SK-N-SH (cell line): ENCODE measurements around the gene RPL22. TPM values are rescaled to one million over a fixed set of nuclear protein-coding genes. Genes with fewer than 3 reads are reported as not detected.

ENCODE experiments used
- CTCF ChIA-PET: fragments of 300-600, 350-600 bp; formaldehyde crosslinking; extraction: SDS; loops from one replicate; lab custom pipeline; 2021; lab: Yijun Ruan, JAX
- POLR2A ChIA-PET: fragments of 350-600 bp; sonication (Branson Sonifier 250); formaldehyde crosslinking; extraction: SDS; loops from one replicate; lab custom pipeline; 2020; ENCODE audit warnings: antibody characterized with exemption, inconsistent platforms; lab: Yijun Ruan, JAX
- DNase-seq: peaks from one replicate; pipeline ENCODE4 v3.0.0; 2012
- H2AFZ ChIP-seq: fragments of 200-600 bp; sonication (generic); 2 replicates; pipeline ENCODE4 v1.8.1; 2016; ENCODE audit warnings: antibody characterized with exemption, mild to moderate bottlenecking, low read depth
- H3F3A ChIP-seq: fragments of 200-600 bp; sonication (generic); replicated peaks from 2 replicates; pipeline ENCODE3; 2016; ENCODE audit warnings: antibody characterized with exemption, mild to moderate bottlenecking; ENCODE audit not compliant: insufficient read depth
- H3K27ac ChIP-seq, 2 experiments: fragments of 200-500 bp in 1 of 2; fragments of 200-600 bp in 1 of 2; sonication (Bioruptor generic) in 1 of 2; sonication (generic), shearing (Covaris generic) in 1 of 2; 2 replicates each; pipeline versions ENCODE4 v1.5.1 to v1.6.1; 2014 to 2016; ENCODE audit warnings: low read depth in 2 of 2, inconsistent platforms in 1 of 2, low read length in 1 of 2, mild to moderate bottlenecking in 1 of 2, mixed read lengths in 1 of 2
- H3K27me3 ChIP-seq: fragments of 200-600 bp; sonication (generic), shearing (Covaris generic); 2 replicates; pipeline ENCODE4 v1.6.1; 2016; ENCODE audit warnings: mixed run types; ENCODE audit not compliant: insufficient read depth
- H3K36me3 ChIP-seq, 2 experiments: fragments of 200-500 bp in 1 of 2; fragments of 200-600 bp in 1 of 2; sonication (Bioruptor generic) in 1 of 2; sonication (generic) in 1 of 2; replicated peaks in 1 of 2; 2 replicates each; pipeline versions ENCODE3 to v1.5.1; 2014 to 2016; ENCODE audit warnings: low read length in 1 of 2, mild to moderate bottlenecking in 1 of 2; ENCODE audit not compliant: insufficient read depth in 2 of 2, control insufficient read depth in 1 of 2
- H3K4me1 ChIP-seq, 2 experiments: fragments of 200-500 bp in 1 of 2; fragments of 200-600 bp in 1 of 2; sonication (Bioruptor generic) in 1 of 2; sonication (generic), shearing (Covaris generic) in 1 of 2; 2 replicates each; pipeline versions ENCODE4 v1.5.1 to v1.6.1; 2014 to 2016; ENCODE audit warnings: low read depth in 1 of 2, low read length in 1 of 2, mixed run types in 1 of 2; ENCODE audit not compliant: insufficient read depth in 2 of 2, control insufficient read depth in 1 of 2
- H3K4me2 ChIP-seq: fragments of 200-600 bp; sonication (generic), shearing (Covaris generic); 2 replicates; pipeline ENCODE4 v1.6.1; 2017; ENCODE audit warnings: mixed run types
- H3K4me3 ChIP-seq, 2 experiments: fragments of 200-500 bp in 1 of 2; fragments of 200-600 bp in 1 of 2; sonication (Bioruptor generic) in 1 of 2; sonication (generic), shearing (Covaris generic) in 1 of 2; 2 replicates each; pipeline versions ENCODE4 v1.5.1 to v1.8.1; 2014 to 2016; ENCODE audit warnings: low read depth in 2 of 2, inconsistent platforms in 1 of 2, low read length in 1 of 2, mild to moderate bottlenecking in 1 of 2, mixed read lengths in 1 of 2, moderate library complexity in 1 of 2
- H3K79me2 ChIP-seq: fragments of 200-600 bp; sonication (generic); 2 replicates; pipeline ENCODE4 v1.8.1; 2017; ENCODE audit warnings: mild to moderate bottlenecking; ENCODE audit not compliant: insufficient read depth
- H3K9ac ChIP-seq: fragments of 200-600 bp; sonication (generic); 2 replicates; pipeline ENCODE4 v1.6.1; 2017; ENCODE audit warnings: mixed run types
- H3K9me2 ChIP-seq: fragments of 200-600 bp; sonication (generic); 2 replicates; pipeline ENCODE4 v1.6.1; 2017; ENCODE audit warnings: mixed run types
- H3K9me3 ChIP-seq: fragments of 200-600 bp; sonication (generic); 2 replicates; pipeline ENCODE4 v1.6.1; 2017; ENCODE audit warnings: mixed run types, mild to moderate bottlenecking, moderate library complexity
- H4K20me1 ChIP-seq: fragments of 200-600 bp; sonication (generic); 2 replicates; pipeline ENCODE4 v1.6.1; 2017; ENCODE audit warnings: mild to moderate bottlenecking, mixed run types; ENCODE audit not compliant: insufficient read depth
- EZH2phosphoT487 ChIP-seq: fragments of 200-600 bp; sonication (generic); IDR thresholded peaks from 2 replicates; pipeline ENCODE4 v1.6.1; 2017; ENCODE audit warnings: low read depth, mixed run types, mild to moderate bottlenecking, antibody characterized with exemption, moderate library complexity, borderline replicate concordance
- FOSL2 ChIP-seq: IDR thresholded peaks from 2 replicates; pipeline ENCODE4 v1.4.0; 2012; ENCODE audit warnings: low read depth, mild to moderate bottlenecking, moderate library complexity, borderline replicate concordance
- FOXJ3 ChIP-seq: sonication (generic); formaldehyde crosslinking; IDR thresholded peaks from 2 replicates; pipeline ENCODE4 v1.5.1; 2020; ENCODE audit warnings: mild to moderate bottlenecking, missing genetic modification reagents
- JUND ChIP-seq: IDR thresholded peaks from 2 replicates; pipeline ENCODE4 v1.4.0; 2012
- MEF2A ChIP-seq: IDR thresholded peaks from 2 replicates; pipeline ENCODE4 v1.4.0; 2012; ENCODE audit warnings: low read depth, borderline replicate concordance
- RAD21 ChIP-seq: IDR thresholded peaks from 2 replicates; pipeline ENCODE4 v1.6.1; 2012; ENCODE audit warnings: mild to moderate bottlenecking, low read length
- RXRA ChIP-seq: IDR thresholded peaks from 2 replicates; pipeline ENCODE4 v1.4.0; 2012; ENCODE audit warnings: low read depth, mild to moderate bottlenecking, borderline replicate concordance
- SIN3A ChIP-seq: IDR thresholded peaks from 2 replicates; pipeline ENCODE4 v1.6.1; 2012; ENCODE audit warnings: low read depth, mild to moderate bottlenecking, low read length, moderate library complexity, borderline replicate concordance
- SMC3 ChIP-seq: IDR thresholded peaks from 2 replicates; pipeline ENCODE4 v1.6.1; 2012; ENCODE audit warnings: low read depth, low read length, improper control_type of control experiment
- TCF12 ChIP-seq: IDR thresholded peaks from 2 replicates; pipeline ENCODE4 v1.4.0; 2012
- TEAD4 ChIP-seq: IDR thresholded peaks from 2 replicates; pipeline ENCODE4 v1.4.0; 2012; ENCODE audit warnings: mild to moderate bottlenecking, borderline replicate concordance; ENCODE audit not compliant: insufficient read depth
- WGBS: methylation state at CpG from one replicate; pipeline ENCODE4 v1.1.6; 2017; ENCODE audit warnings: low lambda C conversion rate; 5-methylcytosine and 5-hydroxymethylcytosine counted together
- polyA plus RNA-seq, 3 experiments: library from polyadenylated mRNA; depleted of rRNA; stranded (reverse); fragments of >200 nt; gene quantifications; 2 replicates each; pipeline ENCODE4 v1.2.3, GENCODE V29; 2012
- TF ChIP-seq, protein P1 (sequence below): IDR thresholded peaks from 2 replicates; pipeline ENCODE4 v1.4.0; 2012; ENCODE audit warnings: low read depth, borderline replicate concordance

Gene RPL22
- polyA plus RNA-seq, 1 of the 3 experiments (the other 2 are of a cell fraction) = 140 TPM

DNA sequence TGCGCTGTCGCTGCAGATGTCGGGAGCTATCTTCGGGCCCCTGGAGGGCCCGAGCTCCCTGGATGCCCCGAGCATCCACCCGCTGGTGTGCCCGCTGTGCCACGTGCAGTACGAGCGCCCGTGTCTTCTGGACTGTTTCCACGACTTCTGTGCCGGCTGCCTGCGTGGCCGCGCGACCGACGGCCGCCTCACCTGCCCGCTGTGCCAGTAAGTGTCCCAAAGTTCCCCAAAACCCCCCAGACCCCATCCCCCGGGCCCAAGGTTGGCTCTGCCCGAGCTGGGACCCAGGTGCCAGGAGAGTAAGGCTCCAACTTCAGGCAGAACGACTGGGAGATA is 7.1 kb upstream of the RPL22 start:
- Histone ChIP-seq H3K9ac (no peak overlapping the region), H3K27ac (no peak overlapping the region), H4K20me1 (no peaks in the 10 kb centered on the region), H3K4me1 (peaks cover 0 to 18% of the 10 kb centered on the region in 2 experiments; a peak in 1 of 4 replicates), H3K79me2 (no peaks in the 10 kb centered on the region), H3K36me3 (no peaks in the 10 kb centered on the region), H3K27me3 (no peaks in the 10 kb centered on the region), H2AFZ (no peak overlapping the region), H3K9me2 (no peaks in the 10 kb centered on the region), H3K4me2 (no peak overlapping the region), H3F3A (no peaks in the 10 kb centered on the region), H3K4me3 (no peak overlapping the region), H3K9me3 (no peaks in the 10 kb centered on the region)
- ChIA-PET POLR2A (interaction anchor here (0.7 kb wide), 1 partner anchor 362 kb away, joined by 3 read pairs; no protein-coding TSS in a partner anchor), CTCF (interaction anchor here (0.6 to 5.1 kb wide), 9 partner anchors 7 to 231 kb away, joined by 3 to 43 read pairs (median 3); partner anchors contain the start of gene RPL22)
- TF ChIP-seq TCF12 (no peak), SIN3A (no peak), MEF2A (no peak), FOXJ3 (CRISPR knock-in tag) (no peak), TEAD4 (no peak), JUND (no peak)
- 75% methylated on average over 17 of the region's 25 CpGs for WGBS
- no peak for DNase-seq

DNA sequence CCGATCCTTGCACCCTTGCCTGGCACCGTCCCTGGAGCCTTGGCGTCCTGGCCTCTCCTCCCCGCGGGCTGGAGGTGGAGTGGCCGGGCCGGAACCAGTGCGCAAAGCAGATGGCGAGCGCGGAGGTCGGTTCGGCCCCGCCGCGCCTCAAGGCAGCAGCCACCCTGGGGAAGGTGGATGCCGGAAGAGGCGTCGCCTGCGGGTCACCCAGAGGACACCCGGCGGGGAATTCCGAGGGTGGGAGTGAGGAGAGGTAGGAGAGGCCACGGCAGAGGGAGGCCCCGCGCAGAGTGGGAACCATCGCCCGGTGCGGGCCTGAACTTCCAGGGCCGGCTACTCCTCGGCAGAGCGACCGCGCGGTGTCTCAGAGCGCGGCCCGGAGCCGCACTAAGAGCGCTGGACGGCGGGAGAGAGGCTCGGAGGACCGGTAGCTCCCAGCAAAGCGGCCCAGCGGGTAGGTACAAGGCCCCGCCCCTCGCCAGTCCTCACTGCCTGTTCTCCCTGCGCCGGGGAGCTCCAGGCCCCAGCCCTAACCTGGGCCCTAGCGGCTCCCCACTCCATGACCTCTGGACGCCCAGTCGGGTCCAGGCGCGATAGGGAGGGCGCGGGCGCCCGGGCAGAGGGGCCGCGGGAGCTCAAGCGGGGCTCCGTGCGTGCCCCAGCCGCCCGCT is 6.6 kb upstream of the RPL22 start, which contains the start of gene RNF207:
Gene RNF207, plus strand, starts transcription at position 271 of the 671 bp plus-strand sequence. CDS start 417 bp downstream, outside the sequence.
- no peaks in the 10 kb centered on the region for H3K79me2 ChIP-seq
- DNase-seq = no peak
- POLR2A ChIA-PET = interaction anchor here (0.7 kb wide), 1 partner anchor 363 kb away, joined by 3 read pairs; no protein-coding TSS in a partner anchor
- H3K4me2 ChIP-seq = no peak within 1 kb of the TSS
- no peak within 1 kb of the TSS for H3K27ac ChIP-seq
- CTCF ChIA-PET = interaction anchor here (0.6 to 5.1 kb wide), 7 partner anchors 7 to 232 kb away, joined by 3 to 43 read pairs (median 5); partner anchors contain the start of gene RPL22
- no peaks in the 10 kb centered on the region for H3K27me3 ChIP-seq
- H3K36me3 ChIP-seq = no peaks in the 10 kb centered on the region
- no peak within 1 kb of the TSS for H2AFZ ChIP-seq
- H3K9me3 ChIP-seq = no peaks in the 10 kb centered on the region
- H3K4me1 ChIP-seq = peaks cover 0 to 18% of the 10 kb centered on the region in 2 experiments; a peak in 1 of 4 replicates
- H3K9me2 ChIP-seq = no peaks in the 10 kb centered on the region
- TF ChIP-seq SMC3 = no peak
- TF ChIP-seq, protein P1, sequence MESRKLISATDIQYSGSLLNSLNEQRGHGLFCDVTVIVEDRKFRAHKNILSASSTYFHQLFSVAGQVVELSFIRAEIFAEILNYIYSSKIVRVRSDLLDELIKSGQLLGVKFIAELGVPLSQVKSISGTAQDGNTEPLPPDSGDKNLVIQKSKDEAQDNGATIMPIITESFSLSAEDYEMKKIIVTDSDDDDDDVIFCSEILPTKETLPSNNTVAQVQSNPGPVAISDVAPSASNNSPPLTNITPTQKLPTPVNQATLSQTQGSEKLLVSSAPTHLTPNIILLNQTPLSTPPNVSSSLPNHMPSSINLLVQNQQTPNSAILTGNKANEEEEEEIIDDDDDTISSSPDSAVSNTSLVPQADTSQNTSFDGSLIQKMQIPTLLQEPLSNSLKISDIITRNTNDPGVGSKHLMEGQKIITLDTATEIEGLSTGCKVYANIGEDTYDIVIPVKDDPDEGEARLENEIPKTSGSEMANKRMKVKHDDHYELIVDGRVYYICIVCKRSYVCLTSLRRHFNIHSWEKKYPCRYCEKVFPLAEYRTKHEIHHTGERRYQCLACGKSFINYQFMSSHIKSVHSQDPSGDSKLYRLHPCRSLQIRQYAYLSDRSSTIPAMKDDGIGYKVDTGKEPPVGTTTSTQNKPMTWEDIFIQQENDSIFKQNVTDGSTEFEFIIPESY = no peak
- TF ChIP-seq FOSL2 = no peak
- no peak for TF ChIP-seq RXRA
- TF ChIP-seq RAD21 = no peak
- no peak for TF ChIP-seq EZH2phosphoT487
- no peaks in the 10 kb centered on the region for H4K20me1 ChIP-seq
- no peaks in the 10 kb centered on the region for H3F3A ChIP-seq
- H3K9ac ChIP-seq = no peak within 1 kb of the TSS
- WGBS = 87% methylated on average over 51 of the region's 66 CpGs
- H3K4me3 ChIP-seq = no peak within 1 kb of the TSS; a peak in 1 of 4 replicates
